Stimulated activated CD4-positive, alpha-beta T cell treated with anti-CD3 and anti-CD28 coated beads, Interleukin-12 subunit alpha, Interleukin-12 subunit beta, amount 100 ng/mL, for 4 hours (primary cell): ENCODE data around the gene COX10.
A peak's percentile ranks its signal among the peaks of the same experiment; 100 is the strongest.
"Not testable (repeated sequence)": the region's sequence is repeated elsewhere in the genome, so short reads cannot be mapped to it uniquely, and the experiment has no call there.

Experiments used
- DNase-seq: peaks from one replicate; pipeline ENCODE4 v3.0.0-alpha.2; 2020

COX10 gene

GRCh38 chr17:14209215-14209614 is 139.9 kb downstream of the COX10 start:
- no peak for DNase-seq

DNA sequence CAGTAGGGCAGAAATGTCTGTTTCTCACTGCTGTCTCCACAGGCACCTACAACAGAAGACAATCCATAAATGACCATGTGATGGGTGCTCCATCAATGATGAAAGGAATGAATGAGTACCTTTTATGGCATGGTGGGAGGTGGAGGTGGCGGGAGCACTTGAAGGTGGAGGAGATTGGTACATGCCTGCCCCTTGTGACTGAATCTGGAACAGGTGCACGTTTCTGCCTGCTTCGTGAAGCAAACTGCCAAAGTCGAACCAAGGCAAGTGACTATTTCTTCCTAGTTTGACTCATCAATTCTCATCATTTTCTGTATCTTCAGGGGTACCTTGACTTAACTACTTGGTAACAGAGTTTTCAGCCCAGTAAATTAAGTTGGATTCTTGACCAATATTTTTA is 141.9 kb downstream of the COX10 start:
- no peak for DNase-seq

DNA sequence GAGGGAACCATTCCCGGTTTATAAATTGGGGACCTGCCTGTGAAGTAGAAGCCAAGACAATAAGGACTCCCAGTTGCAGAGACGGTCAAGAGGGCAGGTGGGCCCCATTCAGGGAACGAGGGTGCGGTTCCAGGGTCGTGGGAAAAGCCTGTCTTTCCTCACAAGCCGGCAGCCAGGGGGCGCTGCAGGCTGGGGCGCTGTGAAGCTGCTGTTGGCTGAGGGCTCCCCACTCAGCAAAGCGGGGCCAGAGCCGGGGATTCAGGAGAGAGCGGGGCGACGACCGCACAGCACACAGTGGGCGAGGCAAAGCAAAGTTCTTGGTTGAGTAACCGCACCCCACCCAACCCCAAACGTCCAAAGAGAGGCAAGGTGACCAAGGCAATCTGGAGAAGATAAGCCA is 142.5 kb downstream of the COX10 start:
- peak; percentile 37 for DNase-seq

- no peak for DNase-seq
Measured at GRCh38 chr17:14212401-14212800, 143.1 kb downstream of the COX10 start.

- no peak for DNase-seq
Measured at GRCh38 chr17:14214271-14214670, 145.0 kb downstream of the COX10 start.

GRCh38 chr17:14222611-14223010 is 153.3 kb downstream of the COX10 start:
- DNase-seq, result no peak

DNA sequence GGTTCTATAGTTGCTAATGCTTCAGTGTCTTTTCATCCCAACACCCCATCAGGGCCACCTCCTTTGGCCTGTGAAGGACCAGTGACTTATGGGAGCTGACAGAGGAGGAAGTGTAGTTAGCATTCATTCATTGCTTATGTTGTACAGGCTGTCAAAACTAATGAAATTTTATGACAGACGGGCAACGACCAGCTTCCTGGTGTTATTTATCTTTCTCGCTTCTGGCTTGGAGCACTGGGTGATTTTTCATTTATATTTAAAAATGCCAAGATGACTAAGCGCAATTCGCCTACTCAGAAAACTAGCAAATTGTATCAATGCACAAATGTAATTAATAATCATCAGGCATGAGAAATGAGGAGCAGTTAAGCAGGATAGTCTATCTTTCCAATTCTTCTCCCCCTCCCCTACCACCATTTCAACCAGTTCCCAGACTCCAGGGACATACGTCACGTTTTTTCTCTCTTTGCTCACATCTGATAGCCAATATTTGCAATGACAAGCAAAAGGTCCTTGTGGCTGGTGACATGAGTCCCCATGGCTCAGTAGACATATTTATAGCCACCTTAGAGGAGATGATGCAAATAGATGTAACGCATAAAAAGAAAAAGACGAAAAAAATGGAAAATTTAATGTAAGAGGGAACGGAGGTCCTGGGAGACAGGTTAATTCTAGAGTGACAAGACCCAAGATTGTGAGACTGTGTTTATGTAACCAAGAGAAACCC is 156.1 kb downstream of the COX10 start:
- no peak for DNase-seq

DNA sequence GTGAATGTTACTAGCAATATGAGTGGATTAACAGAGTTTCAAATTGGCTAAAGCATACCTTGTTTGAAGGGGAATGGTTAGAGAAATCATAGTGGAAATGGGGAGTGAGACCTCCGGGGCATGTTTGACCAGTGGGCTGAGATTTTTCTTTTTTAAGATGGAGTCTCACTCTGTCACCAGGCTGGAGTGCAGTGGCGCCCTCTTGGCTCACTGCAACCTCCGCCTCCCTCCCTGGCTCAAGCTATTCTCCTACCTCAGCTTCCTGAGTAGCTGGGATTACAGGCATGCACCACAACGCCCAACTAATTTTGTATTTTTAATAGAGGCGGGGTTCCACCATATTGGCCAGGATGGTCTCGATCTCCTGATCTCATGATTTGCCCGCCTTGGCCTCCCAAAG is 157.7 kb downstream of the COX10 start:
- no peak for DNase-seq

GRCh38 chr17:14228903-14229302 is 159.6 kb downstream of the COX10 start:
- DNase-seq, result no peak

DNA sequence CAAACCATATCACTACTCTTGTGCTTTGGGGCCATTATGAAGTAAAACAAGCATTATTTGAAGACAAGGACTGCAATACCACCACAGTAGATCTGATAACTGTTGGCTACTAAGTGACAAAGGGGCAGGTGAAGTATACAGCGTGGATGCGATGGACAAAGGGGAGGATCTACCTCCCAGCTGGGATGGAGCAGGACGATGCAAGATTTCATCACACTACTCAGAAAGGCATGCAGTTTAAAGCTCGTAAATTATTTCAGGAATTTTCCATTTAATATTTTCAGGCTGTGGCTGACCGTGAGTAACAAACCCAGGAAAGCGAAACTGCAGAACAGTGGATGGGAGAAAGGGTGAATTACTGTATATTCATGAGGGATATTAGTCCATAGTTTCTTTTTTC is 161.9 kb downstream of the COX10 start:
- DNase-seq, result not testable (repeated sequence)

GRCh38 chr17:14235047-14235446 is 165.7 kb downstream of the COX10 start:
- DNase-seq, result not testable (repeated sequence)

DNA sequence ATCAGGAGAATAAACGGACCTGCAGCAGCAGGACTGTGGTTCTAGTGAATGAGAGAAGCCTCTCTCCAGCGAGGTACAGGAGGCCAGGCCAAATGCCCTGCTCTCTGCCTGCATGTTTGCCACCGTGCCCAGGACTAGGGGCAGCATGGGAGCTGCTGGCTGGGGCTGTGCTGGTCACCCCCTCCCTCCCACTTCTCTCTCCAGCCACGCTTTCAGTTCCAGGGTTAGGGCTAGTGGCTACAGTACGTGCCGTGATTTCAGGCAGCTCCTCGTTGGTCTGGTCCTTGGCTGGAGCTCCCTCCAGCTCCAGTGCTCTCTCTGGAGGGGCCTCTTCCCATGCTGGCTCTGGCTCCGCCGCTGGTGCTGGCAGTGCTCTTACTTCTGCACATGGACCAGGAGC is 166.7 kb downstream of the COX10 start:
- not testable (repeated sequence) for DNase-seq

DNA sequence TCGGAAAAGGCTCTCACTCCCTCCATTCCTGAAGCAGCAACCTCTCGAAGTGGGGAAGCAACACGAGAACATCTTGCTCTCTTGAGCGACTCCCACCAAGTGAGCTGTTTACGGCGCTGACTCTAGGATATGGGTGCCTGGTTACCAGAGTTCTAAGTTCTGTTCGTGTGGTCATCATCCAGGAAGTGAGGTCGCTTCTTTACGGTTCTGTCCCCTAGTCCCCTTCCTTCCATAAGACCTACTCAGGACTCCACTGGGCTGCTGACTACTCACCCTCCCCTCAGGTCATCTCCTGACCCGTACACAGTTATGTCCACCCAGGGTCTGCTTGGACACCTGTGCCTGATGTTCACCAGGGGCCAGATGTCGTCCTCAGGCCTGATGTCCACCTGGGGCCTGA is 167.5 kb downstream of the COX10 start, which contains the start of gene CDRT15:
TSS of gene CDRT15 (minus strand) at position 101 of the 400 bp plus-strand sequence. CDS start at position 72, 29 bp downstream.
- DNase-seq, result not testable (repeated sequence)

- DNase-seq, result not testable (repeated sequence)
Measured at GRCh38 chr17:14239271-14239670, 170.0 kb downstream of the COX10 start.

GRCh38 chr17:14245002-14245401 is 175.7 kb downstream of the COX10 start:
- DNase-seq, result no peak

- DNase-seq, result no peak
Measured at GRCh38 chr17:14245629-14246028, 176.3 kb downstream of the COX10 start.
